Measurements from ENCODE around the gene THRA.
"Not testable (repeated sequence)": the region's sequence is repeated elsewhere in the genome, so short reads cannot be mapped to it uniquely, and the experiment has no call there.

THRA gene

DNA sequence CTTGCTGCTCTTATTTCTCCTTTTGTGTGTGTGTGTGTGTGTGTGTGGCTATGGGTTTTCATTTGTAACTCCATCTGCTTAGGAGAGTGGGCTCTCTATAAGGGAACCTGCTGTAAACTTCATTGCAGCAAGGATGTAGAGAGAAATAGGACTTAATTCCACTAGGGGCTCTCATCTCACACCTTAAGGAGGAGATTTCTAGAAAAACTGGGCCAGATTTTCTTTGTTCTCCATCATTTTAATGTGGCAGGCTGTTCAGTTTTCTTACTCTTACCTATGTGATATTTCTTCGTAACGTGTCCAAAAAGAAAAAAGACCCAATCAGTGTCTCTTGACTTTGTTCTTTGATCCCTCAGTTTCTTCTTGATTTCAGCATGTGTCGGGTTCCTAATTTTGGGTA, 73.1 kb downstream of the THRA start:
- no peak for DNase-seq (ENCODE audit: low read depth)
- H3K4me3 ChIP-seq (ENCODE audit: low read length) = no peak overlapping the region
- no peaks in the 10 kb centered on the region for H3K27me3 ChIP-seq (replicated peaks; ENCODE audit: control insufficient read depth, insufficient read depth, low read length)
- no peaks in the 10 kb centered on the region for H3K9me3 ChIP-seq (ENCODE audit: control insufficient read depth, low read length)
- H3K36me3 ChIP-seq (ENCODE audit: control insufficient read depth, insufficient read depth, low read length, severe bottlenecking) = peaks cover 66% of the 10 kb centered on the region
- H3K4me1 ChIP-seq (ENCODE audit: control insufficient read depth, insufficient read depth, low read length) = peaks cover 17% of the 10 kb centered on the region
- no peak overlapping the region for H3K9ac ChIP-seq (ENCODE audit: low read length)

DNA sequence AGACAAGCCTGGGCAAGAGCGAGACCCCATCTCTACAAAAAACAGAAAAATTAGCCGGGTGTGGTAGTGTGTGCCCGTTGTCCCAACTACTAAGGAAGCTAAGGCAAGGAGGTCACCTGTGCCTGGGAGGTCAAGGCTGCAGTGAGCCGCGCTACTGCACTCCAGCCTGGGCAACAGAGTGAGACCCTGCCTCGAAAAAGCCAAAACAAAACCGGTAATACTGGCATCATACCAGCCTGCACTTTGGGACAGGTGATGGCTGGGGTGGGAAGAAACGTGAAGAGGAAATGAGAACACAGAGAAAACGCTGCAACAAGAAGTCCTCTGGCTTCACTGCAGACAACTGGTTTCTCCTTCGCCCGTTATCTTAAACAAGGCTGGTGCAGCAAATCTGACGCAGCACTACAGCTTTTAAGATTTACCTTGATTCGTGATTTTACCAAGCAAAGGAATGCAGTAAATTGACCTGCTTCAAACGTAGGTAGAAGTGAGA, 76.8 kb downstream of the THRA start:
- H3K4me3 ChIP-seq (ENCODE audit: low read length) = peak overlapping the region; percentile 84
- peaks cover 21% of the 10 kb centered on the region for H3K4me1 ChIP-seq (ENCODE audit: control insufficient read depth, insufficient read depth, low read length)
- DNase-seq (ENCODE audit: low read depth) = no peak
- no peaks in the 10 kb centered on the region for H3K27me3 ChIP-seq (replicated peaks; ENCODE audit: control insufficient read depth, insufficient read depth, low read length)
- H3K9ac ChIP-seq (ENCODE audit: low read length) = peak overlapping the region; percentile 88
- H3K9me3 ChIP-seq (ENCODE audit: control insufficient read depth, low read length) = no peaks in the 10 kb centered on the region
- peaks cover 43% of the 10 kb centered on the region for H3K36me3 ChIP-seq (ENCODE audit: control insufficient read depth, insufficient read depth, low read length, severe bottlenecking)

DNA sequence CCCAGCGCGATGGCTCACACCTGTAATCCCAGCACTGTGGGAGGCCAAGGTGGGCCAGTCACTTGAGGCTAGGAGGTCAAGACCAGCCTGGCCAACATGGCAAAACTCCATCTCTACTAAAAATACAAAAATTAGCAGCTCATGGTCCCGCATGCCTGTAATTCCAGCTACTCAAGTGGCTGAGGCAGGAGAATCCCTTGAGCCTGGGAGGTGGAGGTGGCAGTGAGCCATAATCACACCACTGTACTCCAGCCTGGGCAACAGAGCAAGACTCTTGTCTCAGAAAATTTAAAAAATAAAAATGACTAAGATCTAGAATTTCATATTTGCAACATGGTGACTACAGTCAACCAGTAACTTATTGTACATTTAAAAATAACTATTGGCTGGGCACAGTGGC, 80.4 kb downstream of the THRA start:
- not testable (repeated sequence) for H3K27me3 ChIP-seq (replicated peaks; ENCODE audit: control insufficient read depth, insufficient read depth, low read length); H3K9ac ChIP-seq (ENCODE audit: low read length)
- peaks cover 34% of the 10 kb centered on the region for H3K36me3 ChIP-seq (ENCODE audit: control insufficient read depth, insufficient read depth, low read length, severe bottlenecking)

More for the DNA sequence above, 80.4 kb downstream of the THRA start:
- H3K4me1 ChIP-seq (ENCODE audit: control insufficient read depth, insufficient read depth, low read length) = peaks cover 21% of the 10 kb centered on the region
- not testable (repeated sequence) for DNase-seq (ENCODE audit: low read depth); H3K9me3 ChIP-seq (ENCODE audit: control insufficient read depth, low read length); H3K4me3 ChIP-seq (ENCODE audit: low read length)

Measured in adipocyte (in vitro differentiated cells).